DOHH2 (cell line): ENCODE measurements around the gene MTPN.

ENCODE experiments used
- H3F3A ChIP-seq: fragments of 200-600 bp; sonication (generic), shearing (Covaris generic); 2 replicates; pipeline ENCODE4 v1.6.0; 2016; ENCODE audit warnings: antibody characterized with exemption, mild to moderate bottlenecking; ENCODE audit not compliant: control insufficient read depth, insufficient read depth
- H3K27ac ChIP-seq: fragments of 200-600 bp; sonication (generic); 2 replicates; pipeline ENCODE4 v1.5.1; 2014; ENCODE audit warnings: low read depth, mild to moderate bottlenecking, low read length, moderate library complexity
- H3K27me3 ChIP-seq: fragments of 200-600 bp; sonication (generic); 2 replicates; pipeline ENCODE4 v1.6.1; 2014; ENCODE audit warnings: mild to moderate bottlenecking, low read length, mixed read lengths; ENCODE audit not compliant: control insufficient read depth
- H3K36me3 ChIP-seq: fragments of 200-600 bp; sonication (generic); 2 replicates; pipeline ENCODE4 v1.6.1; 2014; ENCODE audit warnings: mild to moderate bottlenecking, low read length, moderate library complexity, mixed read lengths; ENCODE audit not compliant: control insufficient read depth
- H3K4me1 ChIP-seq: fragments of 200-600 bp; sonication (generic); 2 replicates; pipeline ENCODE4 v1.6.1; 2014; ENCODE audit warnings: mild to moderate bottlenecking, low read length, mixed read lengths; ENCODE audit not compliant: control insufficient read depth
- H3K4me2 ChIP-seq: fragments of 200-600 bp; sonication (generic); 2 replicates; pipeline ENCODE4 v1.6.0; 2014; ENCODE audit warnings: mild to moderate bottlenecking, low read length, moderate library complexity
- H3K4me3 ChIP-seq: fragments of 200-600 bp; sonication (generic); 2 replicates; pipeline ENCODE4 v1.5.1; 2014; ENCODE audit warnings: mild to moderate bottlenecking, low read length, mixed read lengths
- H3K79me2 ChIP-seq: fragments of 200-600 bp; sonication (generic); 2 replicates; pipeline ENCODE4 v1.6.1; 2014; ENCODE audit warnings: mild to moderate bottlenecking, low read length, mixed read lengths; ENCODE audit not compliant: control insufficient read depth
- H3K9me2 ChIP-seq: fragments of 200-600 bp; sonication (generic); replicated peaks from 2 replicates; pipeline ENCODE4 v1.6.1; 2014; ENCODE audit warnings: mild to moderate bottlenecking, low read length, mixed read lengths; ENCODE audit not compliant: control insufficient read depth
- H3K9me3 ChIP-seq: fragments of 200-600 bp; sonication (generic); 2 replicates; pipeline ENCODE4 v1.6.1; 2014; ENCODE audit warnings: antibody characterized with exemption, low read length, mixed read lengths; ENCODE audit not compliant: control insufficient read depth, insufficient read depth
- H4K20me1 ChIP-seq: fragments of 200-600 bp; sonication (generic); 2 replicates; pipeline ENCODE4 v1.6.0; 2014; ENCODE audit warnings: low read depth, mild to moderate bottlenecking, antibody characterized with exemption, low read length, moderate library complexity; ENCODE audit not compliant: control insufficient read depth, insufficient read depth
- CTCF ChIP-seq: fragments of 200-600 bp; sonication (generic); IDR thresholded peaks from one replicate; pipeline ENCODE4 v1.5.1; 2014; ENCODE audit warnings: antibody characterized with exemption, mild to moderate bottlenecking, low read depth, low read length; ENCODE audit not compliant: poor library complexity, severe bottlenecking
- EZH2phosphoT487 ChIP-seq: fragments of 200-600 bp; sonication (generic); IDR thresholded peaks from 2 replicates; pipeline ENCODE4 v1.6.1; 2017; ENCODE audit warnings: borderline replicate concordance, mild to moderate bottlenecking, antibody characterized with exemption, low read length, moderate library complexity, mixed read lengths

Gene MTPN

DNA sequence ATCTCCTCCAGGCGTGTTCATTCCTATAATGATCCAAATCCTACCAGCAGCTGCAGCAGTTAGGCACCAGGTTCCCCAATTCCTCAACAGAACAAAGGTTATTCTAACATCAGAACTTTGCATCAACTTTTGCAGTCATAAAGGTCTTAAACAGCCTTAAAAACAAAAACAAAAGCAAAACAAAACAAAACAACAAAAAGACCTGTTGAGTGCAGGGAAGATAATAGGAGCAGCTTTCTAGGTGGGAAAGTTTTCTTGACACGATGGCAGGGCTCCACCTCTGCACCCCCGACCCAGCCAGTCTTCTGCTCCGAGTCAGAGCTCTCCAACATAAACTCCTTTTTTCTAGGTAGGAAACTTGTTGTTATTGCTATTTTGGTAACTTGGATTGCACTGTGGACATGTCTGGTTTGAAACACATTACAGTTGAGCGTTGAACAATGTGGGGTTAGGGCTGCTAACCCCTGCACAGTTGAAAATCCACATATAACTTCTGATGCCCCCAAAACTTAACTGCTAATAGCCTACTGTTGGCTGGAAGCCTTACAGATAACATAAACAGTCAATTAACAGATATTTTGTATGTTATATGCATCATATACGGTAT is 77.6 kb downstream of the MTPN start:
- H3K27ac ChIP-seq: no peak overlapping the region
- H4K20me1 ChIP-seq: no peaks in the 10 kb centered on the region
- no peaks in the 10 kb centered on the region for H3K9me2 ChIP-seq
- H3K4me1 ChIP-seq: no peaks in the 10 kb centered on the region
- H3K27me3 ChIP-seq: no peaks in the 10 kb centered on the region
- no peak overlapping the region for H3K4me3 ChIP-seq
- H3K9me3 ChIP-seq: no peaks in the 10 kb centered on the region
- H3K36me3 ChIP-seq: no peaks in the 10 kb centered on the region
- H3K4me2 ChIP-seq: no peak overlapping the region
- TF ChIP-seq CTCF (no peak), EZH2phosphoT487 (no peak)
- no peaks in the 10 kb centered on the region for H3K79me2 ChIP-seq
- no peaks in the 10 kb centered on the region for H3F3A ChIP-seq

DNA sequence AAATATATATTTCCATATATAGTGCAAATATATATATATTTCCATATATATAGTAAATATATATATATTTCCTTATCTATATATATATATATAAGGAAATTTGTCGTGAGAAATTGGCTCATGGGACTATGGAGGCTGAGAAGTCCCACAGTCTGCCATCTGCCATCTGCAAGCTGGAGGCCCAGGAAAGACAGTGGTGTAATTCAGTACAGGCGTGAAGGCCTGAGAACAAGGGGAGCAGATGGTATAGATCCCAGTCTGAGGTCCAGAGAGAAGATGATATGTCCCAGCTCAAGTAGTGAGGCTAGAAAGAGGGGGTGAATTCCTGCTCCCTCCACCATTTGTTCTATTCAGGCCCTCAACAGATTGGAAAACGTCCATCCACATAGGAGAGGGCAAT is 78.9 kb downstream of the MTPN start:
- no peaks in the 10 kb centered on the region for H3K36me3 ChIP-seq
- H3K4me2 ChIP-seq: no peak overlapping the region
- H3K79me2 ChIP-seq: no peaks in the 10 kb centered on the region
- 0 out of 2 replicates have a peak, but pooled peaks cover 3% of the 10 kb centered on the region for H3K27me3 ChIP-seq
- no peaks in the 10 kb centered on the region for H4K20me1 ChIP-seq
- H3F3A ChIP-seq: no peaks in the 10 kb centered on the region
- H3K4me3 ChIP-seq: no peak overlapping the region
- no peak for TF ChIP-seq CTCF
- no peak for TF ChIP-seq EZH2phosphoT487
- no peaks in the 10 kb centered on the region for H3K9me3 ChIP-seq
- no peak overlapping the region for H3K27ac ChIP-seq
- H3K4me1 ChIP-seq: no peaks in the 10 kb centered on the region
- H3K9me2 ChIP-seq: no peaks in the 10 kb centered on the region

DNA sequence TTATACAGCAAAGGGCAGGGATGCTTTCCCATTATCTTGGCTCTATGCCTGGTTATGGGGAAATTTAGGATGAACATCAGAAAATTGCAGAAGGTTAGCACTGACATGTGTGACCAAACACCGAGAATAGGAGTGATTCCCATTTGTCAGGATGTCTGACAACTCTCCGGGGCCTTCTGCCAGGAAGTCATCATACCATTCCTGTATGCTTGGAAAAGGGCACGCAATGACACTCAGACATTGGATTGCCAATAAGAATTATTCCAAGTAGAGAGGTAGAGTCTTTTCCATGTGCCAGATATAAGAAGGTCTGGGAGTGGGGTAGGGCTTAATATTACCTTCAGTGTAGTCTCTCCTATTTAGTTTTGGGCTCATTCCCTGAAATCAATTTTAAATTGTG is 82.3 kb downstream of the MTPN start:
- Histone ChIP-seq H3K4me1 (no peaks in the 10 kb centered on the region), H3K36me3 (no peaks in the 10 kb centered on the region), H3F3A (no peaks in the 10 kb centered on the region), H3K27ac (no peak overlapping the region), H3K9me2 (no peaks in the 10 kb centered on the region), H3K4me3 (no peak overlapping the region), H4K20me1 (no peaks in the 10 kb centered on the region), H3K9me3 (no peaks in the 10 kb centered on the region), H3K79me2 (no peaks in the 10 kb centered on the region), H3K27me3 (0 out of 2 replicates have a peak, but pooled peaks cover 8% of the 10 kb centered on the region), H3K4me2 (no peak overlapping the region)
- TF ChIP-seq CTCF: no peak
